ENCODE results near the gene PEAK1. TPM values are rescaled to one million over a fixed set of nuclear protein-coding genes. Genes with fewer than 3 reads are reported as not detected.

The PEAK1 gene
- total and polyA plus RNA-seq, 2 donors (not counting 3 experiments of a cell fraction or from before 2014, with no cell fraction given) = 17.9 to 91.9 TPM

DNA sequence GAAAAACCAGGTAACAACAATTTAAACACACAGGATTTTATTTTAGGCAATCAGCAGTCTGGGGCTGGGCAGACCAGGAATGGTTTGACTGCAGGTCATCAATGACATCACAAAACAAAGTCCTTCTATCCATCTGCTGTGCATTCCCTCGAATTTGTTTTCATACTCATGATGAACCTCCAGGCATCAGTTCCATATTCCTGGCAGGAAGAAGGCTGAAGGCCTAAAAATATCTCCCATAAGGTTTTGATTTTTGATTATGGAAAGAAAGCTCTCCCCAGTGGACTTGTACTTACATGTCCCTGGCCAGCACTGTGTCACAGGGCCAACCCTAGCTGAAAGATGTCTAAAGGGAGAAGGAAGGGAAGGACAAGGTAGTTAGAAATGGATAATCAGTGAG, 107.4 kb downstream of the PEAK1 start:
- CTCF ChIA-PET = interaction anchor here (1.4 kb wide), 1 partner anchor 17 kb away, joined by 3 read pairs; no protein-coding TSS in a partner anchor
- H3K9me3 ChIP-seq (replicated peaks; ENCODE audit: control insufficient read depth, insufficient read depth, low read length) = no peaks in the 10 kb centered on the region
- no peak overlapping the region for H3K4me2 ChIP-seq (ENCODE audit: insufficient read depth, low read length)
- no TSS peak for BruUV-seq (replicated peaks)
- intact Hi-C loops (cut with micrococcal nuclease) = no loop called here
- dilution Hi-C loops (cut with MboI; ENCODE audit: extremely low pct_ligation_motif_present, low sequenced_read_pairs) = no loop called here
- H2AFZ ChIP-seq (ENCODE audit: low read depth, low read length) = no peak overlapping the region
- H3K9me1 ChIP-seq (replicated peaks; ENCODE audit: control insufficient read depth, extremely low read depth, insufficient read depth, low read length) = peaks cover 2% of the 10 kb centered on the region
- H3K9ac ChIP-seq (replicated peaks; ENCODE audit: extremely low read depth, insufficient read depth, low read length) = no peak overlapping the region
- no peaks in the 10 kb centered on the region for H3K4me1 ChIP-seq (ENCODE audit: control insufficient read depth, extremely low read depth, insufficient read depth, low read length)
- H3K4me3 ChIP-seq (replicated peaks in 1 of 3; ENCODE audit: insufficient read depth in 1 of 3, low read depth in 1 of 3, low read length in 3 of 3) = no peak overlapping the region
- DNase-seq (ENCODE audit: low read depth, low spot score) = no peak
- H3K79me2 ChIP-seq (ENCODE audit: control insufficient read depth, insufficient read depth, low read length) = peaks cover 35% of the 10 kb centered on the region
- H3K27me3 ChIP-seq (ENCODE audit: control insufficient read depth in 2 of 2, insufficient read depth in 2 of 2, low read length in 2 of 2) = no peaks in the 10 kb centered on the region
- POLR2A ChIA-PET = no interaction called here
- TF ChIP-seq GATA2 (IDR thresholded peaks at IDR 0.05; ENCODE audit: insufficient read depth, insufficient read length, low read depth, low read length) (no peak), EZH2 (IDR thresholded peaks at IDR 0.05; ENCODE audit: borderline replicate concordance, low read depth, low read length, severe bottlenecking) (no peak), JUN (IDR thresholded peaks at IDR 0.05; ENCODE audit: borderline replicate concordance, insufficient read depth, insufficient read length, low read depth) (no peak), FOS (IDR thresholded peaks at IDR 0.05; ENCODE audit: borderline replicate concordance, insufficient read depth, low read length) (no peak), MYC (IDR thresholded peaks at IDR 0.05; ENCODE audit: low read depth, low read length) (no peak), POLR2AphosphoS5 (IDR thresholded peaks at IDR 0.05; ENCODE audit: insufficient read depth, low read depth, low read length) (no peak), CTCF (IDR thresholded peaks at IDR 0.05; ENCODE audit: extremely low read depth in 1 of 2, insufficient read depth in 1 of 2, low read depth in 1 of 2, low read length in 2 of 2) (no peak), POLR2A (IDR thresholded peaks at IDR 0.05; ENCODE audit: low read depth, low read length) (no peak)
- TF ChIP-seq, protein P1, sequence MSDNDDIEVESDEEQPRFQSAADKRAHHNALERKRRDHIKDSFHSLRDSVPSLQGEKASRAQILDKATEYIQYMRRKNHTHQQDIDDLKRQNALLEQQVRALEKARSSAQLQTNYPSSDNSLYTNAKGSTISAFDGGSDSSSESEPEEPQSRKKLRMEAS (IDR thresholded peaks at IDR 0.05; ENCODE audit: insufficient read depth, insufficient read length) = no peak
- H3K36me3 ChIP-seq (ENCODE audit: control insufficient read depth in 2 of 2, extremely low read depth in 1 of 2, insufficient read depth in 2 of 2, low read length in 2 of 2) = no peaks in the 10 kb centered on the region
- H4K20me1 ChIP-seq (replicated peaks; ENCODE audit: control insufficient read depth, extremely low read depth, insufficient read depth, low read length) = peaks cover 3% of the 10 kb centered on the region
- no peak for FAIRE-seq
- no peak overlapping the region for H3K27ac ChIP-seq (ENCODE audit: insufficient read depth, low read depth, low read length)
